Fibroblast of pulmonary artery (primary cell): Measurements from ENCODE around the gene DHRS12.
A peak's percentile ranks its signal among the peaks of the same experiment; 100 is the strongest.
"Not testable (repeated sequence)": the region's sequence is repeated elsewhere in the genome, so short reads cannot be mapped to it uniquely, and the experiment has no call there.

Experiments used
- DNase-seq: peaks from one replicate; pipeline ENCODE4 v3.0.0-alpha.2; 2010; ENCODE audit warnings: low read depth
- H3K4me3 ChIP-seq: replicated peaks from 2 replicates; pipeline ENCODE4 v1.5.1; 2011; ENCODE audit warnings: low read depth, mild to moderate bottlenecking, control low read depth, low read length, moderate library complexity
- TF ChIP-seq, protein P1 (sequence below): IDR thresholded peaks from 2 replicates; pipeline ENCODE4 v1.5.1; 2011; ENCODE audit warnings: mild to moderate bottlenecking, control low read depth, low read length, inconsistent platforms; ENCODE audit errors: missing control alignments

DHRS12 gene

GRCh38 chr13:51826606-51827005 lies 22.6 kb upstream of the DHRS12 start:
- no peak overlapping the region for H3K4me3 ChIP-seq
- DNase-seq = peak; percentile 31

DNA sequence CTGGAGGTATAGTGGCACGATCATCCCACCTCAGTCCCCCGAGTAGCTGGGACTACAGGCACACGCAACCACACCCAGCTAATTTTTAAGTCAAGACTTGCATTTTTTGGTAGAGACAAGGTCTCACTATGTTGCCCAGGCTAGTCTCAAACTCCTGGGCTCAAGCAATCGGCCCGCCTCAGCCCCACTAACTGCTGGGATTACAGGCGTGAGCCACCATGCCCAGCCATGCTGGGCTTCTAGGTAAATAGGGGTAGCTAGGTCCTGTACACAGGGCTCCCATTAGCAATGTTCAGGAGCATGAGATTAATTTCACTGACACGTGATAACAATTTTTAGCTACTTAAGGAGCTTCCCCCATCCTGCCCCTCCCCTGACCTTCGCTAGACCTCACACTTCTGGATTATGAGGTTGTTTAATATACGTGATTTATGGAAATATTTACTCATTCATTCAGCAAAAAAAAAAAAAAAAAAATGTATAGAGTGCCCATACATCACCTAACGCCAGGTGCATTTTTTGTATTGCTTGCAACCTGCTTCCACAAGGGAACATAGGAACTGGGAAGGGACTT lies 21.8 kb upstream of the DHRS12 start:
- H3K4me3 ChIP-seq = no peak overlapping the region
- TF ChIP-seq, protein P1, sequence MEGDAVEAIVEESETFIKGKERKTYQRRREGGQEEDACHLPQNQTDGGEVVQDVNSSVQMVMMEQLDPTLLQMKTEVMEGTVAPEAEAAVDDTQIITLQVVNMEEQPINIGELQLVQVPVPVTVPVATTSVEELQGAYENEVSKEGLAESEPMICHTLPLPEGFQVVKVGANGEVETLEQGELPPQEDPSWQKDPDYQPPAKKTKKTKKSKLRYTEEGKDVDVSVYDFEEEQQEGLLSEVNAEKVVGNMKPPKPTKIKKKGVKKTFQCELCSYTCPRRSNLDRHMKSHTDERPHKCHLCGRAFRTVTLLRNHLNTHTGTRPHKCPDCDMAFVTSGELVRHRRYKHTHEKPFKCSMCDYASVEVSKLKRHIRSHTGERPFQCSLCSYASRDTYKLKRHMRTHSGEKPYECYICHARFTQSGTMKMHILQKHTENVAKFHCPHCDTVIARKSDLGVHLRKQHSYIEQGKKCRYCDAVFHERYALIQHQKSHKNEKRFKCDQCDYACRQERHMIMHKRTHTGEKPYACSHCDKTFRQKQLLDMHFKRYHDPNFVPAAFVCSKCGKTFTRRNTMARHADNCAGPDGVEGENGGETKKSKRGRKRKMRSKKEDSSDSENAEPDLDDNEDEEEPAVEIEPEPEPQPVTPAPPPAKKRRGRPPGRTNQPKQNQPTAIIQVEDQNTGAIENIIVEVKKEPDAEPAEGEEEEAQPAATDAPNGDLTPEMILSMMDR = no peak
- DNase-seq = no peak

More at GRCh38 chr13:51826606-51827005, 22.6 kb upstream of the DHRS12 start:
- TF ChIP-seq, protein P1 = no peak

- H3K4me3 ChIP-seq = no peak overlapping the region
- TF ChIP-seq, protein P1 = no peak
- peak; percentile 81 for DNase-seq
Observed at GRCh38 chr13:51825165-51825592, 21.2 kb upstream of the DHRS12 start.

- not testable (repeated sequence) for DNase-seq, H3K4me3 ChIP-seq
Observed at GRCh38 chr13:51824712-51825111, 20.7 kb upstream of the DHRS12 start.

DNA sequence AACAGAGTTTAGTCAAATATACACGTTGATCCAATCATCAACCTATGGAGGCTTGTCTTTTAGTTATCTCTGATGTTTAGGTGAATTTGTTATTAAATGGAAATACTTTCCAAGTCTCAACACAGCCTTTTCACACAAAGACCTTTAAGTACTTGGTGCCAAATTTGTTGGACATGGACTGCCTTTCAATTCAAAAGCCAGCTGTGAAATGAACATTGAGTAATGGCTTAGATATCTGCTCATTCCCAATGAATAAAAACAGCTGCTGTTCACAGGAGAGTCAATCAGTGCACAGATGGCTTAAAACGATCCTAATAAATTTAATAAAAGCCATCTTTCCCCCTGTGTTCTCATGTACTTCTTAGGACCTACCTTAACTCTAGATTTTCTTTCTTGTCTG lies 19.9 kb upstream of the DHRS12 start:
- DNase-seq = peak; percentile 43
- no peak overlapping the region for H3K4me3 ChIP-seq
- TF ChIP-seq, protein P1 = no peak

DNA sequence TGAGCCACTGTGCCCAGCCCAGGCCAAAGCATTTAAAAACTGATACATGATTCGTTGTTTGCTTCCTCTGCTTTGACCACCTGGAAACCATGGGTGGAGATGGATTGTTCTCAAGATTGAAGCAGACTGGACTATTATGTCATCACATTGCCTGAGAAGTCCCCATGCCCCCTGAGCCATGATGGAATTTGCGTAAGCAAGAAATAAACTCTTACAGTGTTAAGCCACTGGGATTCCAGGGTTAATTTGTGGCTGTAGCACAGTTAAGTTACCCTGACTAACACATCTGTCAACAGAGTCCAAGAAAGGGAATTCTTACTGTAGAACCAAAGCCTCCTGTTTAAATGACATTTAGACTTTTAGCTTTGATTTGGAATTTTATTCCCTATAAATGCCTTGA lies 19.4 kb upstream of the DHRS12 start:
- no peak overlapping the region for H3K4me3 ChIP-seq

DNA sequence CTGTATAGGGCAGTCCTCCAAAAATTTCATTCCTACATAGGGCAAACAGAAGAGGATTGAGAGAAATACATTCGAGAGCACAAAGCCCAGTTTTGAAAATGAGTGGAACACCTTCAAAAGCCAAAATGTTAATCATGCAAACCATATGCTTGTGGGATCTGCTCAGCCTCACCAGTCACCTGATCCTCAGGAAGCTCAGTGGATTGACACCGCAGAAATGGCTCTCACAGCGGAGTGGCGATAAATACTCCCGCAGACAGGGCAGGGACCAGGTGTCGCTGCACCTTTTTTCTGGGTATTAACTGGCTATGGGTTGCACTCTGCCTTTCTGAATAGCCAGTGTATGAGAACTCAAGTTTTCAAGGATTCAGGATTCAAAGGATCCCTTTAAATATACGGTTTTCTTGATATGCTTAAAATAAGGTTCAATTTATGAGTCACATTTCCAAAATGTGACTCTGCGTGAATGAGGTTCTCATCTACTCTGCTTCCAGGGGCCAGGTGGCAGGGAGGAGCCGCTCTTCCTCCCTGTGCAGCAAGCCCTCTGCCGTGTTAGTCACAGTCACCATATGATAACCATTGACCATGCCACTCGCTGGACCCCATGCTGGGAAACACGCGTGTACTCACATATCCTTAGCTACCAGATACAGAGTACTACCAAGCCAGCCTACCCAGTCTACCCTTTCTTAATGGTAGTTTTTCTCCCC lies 18.3 kb upstream of the DHRS12 start:
- TF ChIP-seq, protein P1 = no peak
- H3K4me3 ChIP-seq = no peak overlapping the region
- no peak for DNase-seq

More for the DNA sequence above, 19.4 kb upstream of the DHRS12 start:
- no peak for DNase-seq
- TF ChIP-seq, protein P1 = no peak
